Omental fat pad (tissue), 4 donors: Measurements from ENCODE around the gene GJB2. TPM values are rescaled to one million over a fixed set of nuclear protein-coding genes. Genes with fewer than 3 reads are reported as not detected.

ENCODE experiments used
- ATAC-seq: fragments of 150-250 bp; one replicate; pipeline ENCODE4 v1.9.1; 2016; ENCODE audit warnings: mild to moderate bottlenecking, moderate library complexity; ENCODE audit not compliant: low FRiP score
- DNase-seq: peaks from one replicate; pipeline ENCODE4 v3.0.0-alpha.2; 2019; ENCODE audit warnings: low spot score
- CTCF ChIP-seq, 3 donors: fragments of 450-650 bp; IDR thresholded peaks; one replicate each; pipeline ENCODE4 v1.5.1; 2016 to 2017; ENCODE audit warnings: antibody characterized with exemption in 3 of 3, mild to moderate bottlenecking in 3 of 3, moderate library complexity in 2 of 3
- total RNA-seq, 4 donors: library from RNA; depleted of rRNA; stranded (reverse); fragments of >200 nt; gene quantifications; one replicate each; pipeline ENCODE4 v1.1.0, GENCODE V29; 2016

Gene GJB2
- total RNA-seq, 4 donors from 2014 or later = 0.63 to 13.5 (median 7.4) TPM; not detected in 1

- ATAC-seq (peak; percentile 13), DNase-seq (no peak)
- no peak for TF ChIP-seq CTCF (IDR thresholded peaks at IDR 0.05)
Measured at GRCh38 chr13:20193162-20193906, 596 bp upstream of the GJB2 start.

GRCh38 chr13:20192158-20192835 is 441 bp downstream of the GJB2 start:
- no peak for TF ChIP-seq CTCF (IDR thresholded peaks at IDR 0.05)
- ATAC-seq = peak; percentile 33
- no peak for DNase-seq

DNA sequence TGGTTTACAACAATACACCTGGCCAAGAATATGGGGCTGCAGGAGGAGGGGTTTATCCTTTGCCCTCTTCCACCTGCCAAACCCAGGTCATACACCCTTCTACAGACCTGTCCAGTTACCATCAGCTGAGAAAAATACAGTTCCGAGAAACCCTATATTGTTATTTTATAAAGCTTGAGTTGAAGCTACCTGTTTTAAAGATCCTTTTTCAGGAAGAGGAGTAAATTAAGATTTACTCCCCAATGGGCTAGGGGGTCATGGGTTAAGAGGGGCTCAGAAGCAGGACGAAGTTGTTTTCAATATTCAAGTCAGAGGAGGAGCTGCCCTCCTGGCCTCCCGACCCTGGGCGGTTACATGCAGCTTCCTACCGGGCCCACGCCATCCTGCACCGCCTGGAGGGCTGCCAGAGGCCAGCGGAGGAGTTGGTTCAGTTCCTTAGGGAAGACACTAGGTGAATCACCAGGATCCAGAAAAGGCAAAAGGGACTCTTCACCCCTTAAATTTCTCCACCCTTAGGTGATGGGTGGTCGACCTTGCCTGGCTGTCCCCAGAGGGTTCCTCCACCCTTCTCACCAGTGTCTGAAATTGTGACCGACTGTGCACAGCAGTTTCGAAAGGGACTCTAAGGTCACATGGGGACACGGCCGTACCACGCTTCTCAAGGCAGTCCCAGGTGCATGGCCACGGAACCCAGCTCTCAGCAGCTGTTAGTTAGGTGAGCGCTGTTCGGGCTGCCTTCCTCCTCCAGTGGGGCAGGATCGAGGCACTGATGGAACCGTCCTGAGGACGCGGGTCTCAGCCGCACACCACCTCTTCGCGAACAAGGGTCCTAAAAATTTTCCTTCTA is 1.2 kb downstream of the GJB2 start:
- DNase-seq (no peak), ATAC-seq (peak; percentile 32)
- TF ChIP-seq CTCF (IDR thresholded peaks at IDR 0.05) = no peak

DNA sequence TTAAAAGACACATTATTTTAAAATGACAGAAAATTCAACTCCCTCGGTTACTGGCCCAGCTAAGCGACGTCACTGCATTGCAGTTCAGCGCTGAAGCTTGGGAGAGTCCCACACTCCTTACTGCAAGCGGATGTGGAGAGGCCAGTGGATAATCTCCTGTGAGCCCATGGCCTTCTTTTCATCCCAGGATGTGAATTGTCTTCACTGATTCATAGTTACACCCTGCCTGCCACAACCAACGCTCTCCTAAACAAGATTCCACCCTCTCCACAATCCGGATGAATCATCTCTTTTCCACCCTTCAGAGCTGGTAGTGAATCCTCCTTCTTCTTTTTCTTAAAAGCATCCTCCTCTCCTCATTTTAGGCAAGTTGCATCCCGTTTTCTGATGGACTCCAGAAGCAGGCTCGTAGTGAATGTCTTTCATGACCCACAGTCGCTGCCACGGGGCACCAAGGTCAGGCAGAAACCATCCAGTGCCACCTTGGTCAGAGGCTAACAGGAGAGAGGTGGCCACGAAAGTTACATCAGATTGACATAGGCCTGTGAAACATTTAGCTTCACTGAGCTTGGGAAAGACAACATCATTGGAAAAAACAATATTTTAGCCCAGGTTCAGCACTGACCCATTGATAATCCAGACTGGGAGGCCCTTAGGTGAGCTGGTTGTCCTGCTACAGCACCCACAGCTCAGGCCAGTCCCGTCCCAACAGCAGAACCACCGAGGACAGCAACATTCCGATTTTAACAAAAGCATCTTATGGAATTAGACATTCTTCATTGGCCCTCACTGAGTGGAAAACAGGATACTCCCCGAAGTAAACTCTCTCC is 2.0 kb downstream of the GJB2 start:
- DNase-seq (no peak), ATAC-seq (peak; percentile 45)
- no peak for TF ChIP-seq CTCF (IDR thresholded peaks at IDR 0.05)

DNA sequence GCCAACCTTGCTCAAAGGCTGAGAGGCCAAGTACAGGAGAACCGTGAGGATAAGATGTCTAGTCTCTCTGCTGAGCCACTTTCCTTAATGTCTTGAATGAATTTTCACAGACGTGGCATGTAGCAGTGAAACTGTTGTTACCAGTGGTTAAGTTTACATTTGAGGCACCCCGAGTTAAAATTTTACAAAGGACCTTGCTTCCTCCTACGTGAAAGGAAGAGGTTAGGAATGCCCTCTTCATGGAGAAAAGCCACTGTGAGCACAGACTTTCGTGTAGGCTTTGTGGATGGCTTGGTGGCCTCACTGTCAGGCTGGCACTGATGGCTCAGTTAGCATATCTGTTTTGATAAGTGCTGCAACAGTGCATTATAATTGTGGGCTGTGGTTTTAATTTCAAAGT is 2.7 kb downstream of the GJB2 start:
- DNase-seq = no peak
- TF ChIP-seq CTCF (IDR thresholded peaks at IDR 0.05) = no peak
- ATAC-seq = no peak
